ENCODE data around the gene SIM2.

DNA sequence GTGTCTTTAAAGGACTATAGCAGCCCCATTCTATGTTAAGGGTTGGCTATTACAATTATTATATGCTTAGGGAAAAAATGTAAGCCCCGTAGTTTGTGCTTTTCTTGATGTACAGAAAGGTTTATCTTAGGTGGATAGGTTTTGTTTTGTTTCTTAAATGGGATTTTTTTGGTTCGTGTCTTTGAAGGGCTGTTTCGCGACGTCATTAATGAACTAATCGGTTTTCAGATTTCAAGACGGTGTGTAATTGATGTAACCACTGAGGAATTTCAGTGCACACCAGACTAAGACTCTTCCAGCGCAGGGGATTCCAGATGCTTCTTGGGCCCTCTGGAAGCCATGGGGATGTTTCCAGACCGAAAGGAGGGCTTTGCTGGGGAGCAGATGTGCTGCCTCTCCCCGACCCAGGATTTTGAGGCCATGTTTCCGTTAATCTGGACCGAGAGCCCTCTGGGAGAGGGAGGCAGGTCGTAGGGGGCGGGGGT lies 4.8 kb upstream of the SIM2 start:
- TF ChIP-seq, protein P1, sequence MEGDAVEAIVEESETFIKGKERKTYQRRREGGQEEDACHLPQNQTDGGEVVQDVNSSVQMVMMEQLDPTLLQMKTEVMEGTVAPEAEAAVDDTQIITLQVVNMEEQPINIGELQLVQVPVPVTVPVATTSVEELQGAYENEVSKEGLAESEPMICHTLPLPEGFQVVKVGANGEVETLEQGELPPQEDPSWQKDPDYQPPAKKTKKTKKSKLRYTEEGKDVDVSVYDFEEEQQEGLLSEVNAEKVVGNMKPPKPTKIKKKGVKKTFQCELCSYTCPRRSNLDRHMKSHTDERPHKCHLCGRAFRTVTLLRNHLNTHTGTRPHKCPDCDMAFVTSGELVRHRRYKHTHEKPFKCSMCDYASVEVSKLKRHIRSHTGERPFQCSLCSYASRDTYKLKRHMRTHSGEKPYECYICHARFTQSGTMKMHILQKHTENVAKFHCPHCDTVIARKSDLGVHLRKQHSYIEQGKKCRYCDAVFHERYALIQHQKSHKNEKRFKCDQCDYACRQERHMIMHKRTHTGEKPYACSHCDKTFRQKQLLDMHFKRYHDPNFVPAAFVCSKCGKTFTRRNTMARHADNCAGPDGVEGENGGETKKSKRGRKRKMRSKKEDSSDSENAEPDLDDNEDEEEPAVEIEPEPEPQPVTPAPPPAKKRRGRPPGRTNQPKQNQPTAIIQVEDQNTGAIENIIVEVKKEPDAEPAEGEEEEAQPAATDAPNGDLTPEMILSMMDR (IDR thresholded peaks at IDR 0.05), result no peak
- no peak for TF ChIP-seq EZH2 (IDR thresholded peaks at IDR 0.05; ENCODE audit: borderline replicate concordance, insufficient read depth, low read depth, low read length, poor library complexity, severe bottlenecking)

Data from B cell (primary cell).